Activated CD4-positive, alpha-beta T cell treated with anti-CD3 and anti-CD28 coated beads, Interleukin-2, amount 10 ng/mL, durations not matched to agents 24 days and 14 days (primary cell): ENCODE data around the gene EEFSEC. TPM values are rescaled to one million over a fixed set of nuclear protein-coding genes. Genes with fewer than 3 reads are reported as not detected.

Experiments
- DNase-seq: peaks from one replicate; pipeline ENCODE4 v3.0.0; 2022
- H3K27ac Mint-ChIP-seq: one replicate; pipeline ENCODE4 v1.8.0; 2022; ENCODE audit warnings: mild to moderate bottlenecking, mixed read lengths
- H3K27me3 Mint-ChIP-seq: one replicate; pipeline ENCODE4 v1.8.0; 2022; ENCODE audit warnings: mixed read lengths
- H3K36me3 Mint-ChIP-seq: one replicate; pipeline ENCODE4 v1.8.0; 2022; ENCODE audit warnings: low read depth, mild to moderate bottlenecking, mixed read lengths
- H3K4me1 Mint-ChIP-seq: one replicate; pipeline ENCODE4 v1.8.0; 2021; ENCODE audit warnings: mixed read lengths
- H3K4me3 Mint-ChIP-seq: one replicate; pipeline ENCODE4 v1.8.0; 2022; ENCODE audit warnings: mild to moderate bottlenecking, moderate library complexity, mixed read lengths
- H3K9me3 Mint-ChIP-seq: one replicate; pipeline ENCODE4 v1.8.0; 2021; ENCODE audit warnings: mixed read lengths
- intact Hi-C: fragments of 100-400 bp; cut with micrococcal nuclease; formaldehyde crosslinking; loops from one replicate; pipeline ENCODE4 v1.15.1; 2023
- total RNA-seq: library from RNA; stranded (reverse); gene quantifications from 2 replicates; pipeline ENCODE4 v1.2.3, GENCODE V29; 2022

EEFSEC gene
- total RNA-seq, 1 donor from 2014 or later: 21.3 TPM

GRCh38 chr3:128309026-128309425, 155.7 kb downstream of the EEFSEC start:
- no peak overlapping the region for H3K4me3 Mint-ChIP-seq
- H3K27ac Mint-ChIP-seq: peak overlapping the region; percentile 4
- no peak for DNase-seq
- no peaks in the 10 kb centered on the region for H3K4me1 Mint-ChIP-seq
- intact Hi-C loops: no loop called here
- peaks cover 4% of the 10 kb centered on the region for H3K36me3 Mint-ChIP-seq
- no peaks in the 10 kb centered on the region for H3K27me3 Mint-ChIP-seq
- no peaks in the 10 kb centered on the region for H3K9me3 Mint-ChIP-seq

GRCh38 chr3:128310286-128311058, 157.2 kb downstream of the EEFSEC start:
- Mint-ChIP-seq H3K36me3 (peaks cover 4% of the 10 kb centered on the region), H3K9me3 (no peaks in the 10 kb centered on the region), H3K4me1 (peaks cover 2% of the 10 kb centered on the region), H3K4me3 (no peak overlapping the region), H3K27ac (no peak overlapping the region), H3K27me3 (no peaks in the 10 kb centered on the region)
- DNase-seq: no peak
- intact Hi-C loops: no loop called here

- Mint-ChIP-seq H3K27ac (no peak overlapping the region), H3K4me3 (no peak overlapping the region), H3K4me1 (peaks cover 9% of the 10 kb centered on the region), H3K36me3 (peaks cover 6% of the 10 kb centered on the region), H3K9me3 (no peaks in the 10 kb centered on the region), H3K27me3 (no peaks in the 10 kb centered on the region)
- intact Hi-C loops: no loop called here
- no peak for DNase-seq
Observed at GRCh38 chr3:128311441-128311844, 158.2 kb downstream of the EEFSEC start.

GRCh38 chr3:128312271-128312670, 159.0 kb downstream of the EEFSEC start:
- Mint-ChIP-seq H3K36me3 (peaks cover 6% of the 10 kb centered on the region), H3K27me3 (no peaks in the 10 kb centered on the region), H3K4me3 (no peak overlapping the region), H3K27ac (no peak overlapping the region), H3K4me1 (peaks cover 15% of the 10 kb centered on the region), H3K9me3 (no peaks in the 10 kb centered on the region)
- no peak for DNase-seq
- intact Hi-C loops: no loop called here

- Mint-ChIP-seq H3K27me3 (no peaks in the 10 kb centered on the region), H3K9me3 (no peaks in the 10 kb centered on the region), H3K4me1 (peaks cover 17% of the 10 kb centered on the region), H3K27ac (no peak overlapping the region), H3K36me3 (peaks cover 6% of the 10 kb centered on the region), H3K4me3 (no peak overlapping the region)
- intact Hi-C loops: no loop called here
- DNase-seq: no peak
Observed at GRCh38 chr3:128313071-128313725, 159.9 kb downstream of the EEFSEC start.

GRCh38 chr3:128313935-128314334, 160.7 kb downstream of the EEFSEC start:
- intact Hi-C loops: no loop called here

GRCh38 chr3:128315313-128315712, 162.0 kb downstream of the EEFSEC start:
- no peaks in the 10 kb centered on the region for H3K9me3 Mint-ChIP-seq
- peaks cover 2% of the 10 kb centered on the region for H3K36me3 Mint-ChIP-seq
- no peaks in the 10 kb centered on the region for H3K27me3 Mint-ChIP-seq
- H3K4me3 Mint-ChIP-seq: no peak overlapping the region
- H3K27ac Mint-ChIP-seq: no peak overlapping the region
- no peak for DNase-seq
- intact Hi-C loops: no loop called here
- H3K4me1 Mint-ChIP-seq: peaks cover 17% of the 10 kb centered on the region

More at GRCh38 chr3:128313935-128314334, 160.7 kb downstream of the EEFSEC start:
- H3K9me3 Mint-ChIP-seq: no peaks in the 10 kb centered on the region
- no peak for DNase-seq
- H3K4me3 Mint-ChIP-seq: no peak overlapping the region
- peaks cover 17% of the 10 kb centered on the region for H3K4me1 Mint-ChIP-seq
- H3K27me3 Mint-ChIP-seq: no peaks in the 10 kb centered on the region
- no peak overlapping the region for H3K27ac Mint-ChIP-seq
- peaks cover 4% of the 10 kb centered on the region for H3K36me3 Mint-ChIP-seq

GRCh38 chr3:128316481-128316891, 163.2 kb downstream of the EEFSEC start:
- Mint-ChIP-seq H3K4me1 (peaks cover 17% of the 10 kb centered on the region), H3K27ac (peak overlapping the region; percentile 78), H3K27me3 (no peaks in the 10 kb centered on the region), H3K9me3 (no peaks in the 10 kb centered on the region), H3K36me3 (peaks cover 2% of the 10 kb centered on the region), H3K4me3 (peak overlapping the region; percentile 53)
- DNase-seq: peak; percentile 86
- intact Hi-C loops: no loop called here

GRCh38 chr3:128317101-128317697, 163.9 kb downstream of the EEFSEC start:
- Mint-ChIP-seq H3K4me3 (no peak overlapping the region), H3K4me1 (peaks cover 17% of the 10 kb centered on the region), H3K9me3 (no peaks in the 10 kb centered on the region), H3K27me3 (no peaks in the 10 kb centered on the region), H3K36me3 (peaks cover 2% of the 10 kb centered on the region), H3K27ac (peak overlapping the region; percentile 69)
- no peak for DNase-seq
- intact Hi-C loops: no loop called here

- peaks cover 2% of the 10 kb centered on the region for H3K36me3 Mint-ChIP-seq
- H3K4me3 Mint-ChIP-seq: no peak overlapping the region
- H3K27me3 Mint-ChIP-seq: no peaks in the 10 kb centered on the region
- H3K4me1 Mint-ChIP-seq: peaks cover 17% of the 10 kb centered on the region
- no peak for DNase-seq
- intact Hi-C loops: no loop called here
- no peaks in the 10 kb centered on the region for H3K9me3 Mint-ChIP-seq
- no peak overlapping the region for H3K27ac Mint-ChIP-seq
Observed at GRCh38 chr3:128317698-128318231, 164.5 kb downstream of the EEFSEC start.

- Mint-ChIP-seq H3K9me3 (no peaks in the 10 kb centered on the region), H3K4me3 (no peak overlapping the region), H3K27me3 (no peaks in the 10 kb centered on the region), H3K27ac (no peak overlapping the region), H3K4me1 (peaks cover 17% of the 10 kb centered on the region), H3K36me3 (peaks cover 2% of the 10 kb centered on the region)
- intact Hi-C loops: no loop called here
- no peak for DNase-seq
Observed at GRCh38 chr3:128318275-128318941, 165.1 kb downstream of the EEFSEC start.

- Mint-ChIP-seq H3K4me1 (peaks cover 17% of the 10 kb centered on the region), H3K4me3 (no peak overlapping the region), H3K27ac (no peak overlapping the region), H3K9me3 (no peaks in the 10 kb centered on the region), H3K27me3 (no peaks in the 10 kb centered on the region), H3K36me3 (peaks cover 2% of the 10 kb centered on the region)
- no peak for DNase-seq
- intact Hi-C loops: no loop called here
Observed at GRCh38 chr3:128319107-128319506, 165.8 kb downstream of the EEFSEC start.

GRCh38 chr3:128319741-128320141, 166.5 kb downstream of the EEFSEC start:
- intact Hi-C loops: no loop called here
- Mint-ChIP-seq H3K4me3 (no peak overlapping the region), H3K4me1 (peaks cover 17% of the 10 kb centered on the region)

More at GRCh38 chr3:128319741-128320141, 166.5 kb downstream of the EEFSEC start:
- Mint-ChIP-seq H3K27me3 (no peaks in the 10 kb centered on the region), H3K9me3 (no peaks in the 10 kb centered on the region), H3K27ac (no peak overlapping the region), H3K36me3 (peaks cover 2% of the 10 kb centered on the region)
- no peak for DNase-seq
